HepG2 (cell line): ENCODE measurements around the gene CLTCL1. TPM values are rescaled to one million over a fixed set of nuclear protein-coding genes. Genes with fewer than 3 reads are reported as not detected.

Source experiments
- CHD2 ChIP-seq: IDR thresholded peaks from 2 replicates; pipeline ENCODE4 v1.6.1; 2011; ENCODE audit warnings: low read depth, low read length, improper control_type of control experiment
- ELF3 ChIP-seq: IDR thresholded peaks from 2 replicates; pipeline ENCODE4 v1.6.1; 2016; ENCODE audit warnings: missing genetic modification reagents, missing compliant biosample characterization
- ESRRA ChIP-seq: sonication (generic); formaldehyde crosslinking; IDR thresholded peaks from 2 replicates; pipeline ENCODE4 v1.5.1; 2020; ENCODE audit warnings: mild to moderate bottlenecking, low read depth, missing genetic modification reagents
- HNF4A ChIP-seq: sonication (generic); formaldehyde crosslinking; IDR thresholded peaks from 2 replicates; pipeline ENCODE4 v1.4.0; 2020; ENCODE audit warnings: missing genetic modification reagents
- JUNB ChIP-seq: sonication (generic); formaldehyde crosslinking; IDR thresholded peaks from 2 replicates; pipeline ENCODE4 v1.8.0; 2022; ENCODE audit warnings: missing genetic modification reagents, mild to moderate bottlenecking, borderline replicate concordance
- MEIS2 ChIP-seq: sonication (generic); formaldehyde crosslinking; IDR thresholded peaks from 2 replicates; pipeline ENCODE4 v1.9.0; 2021; ENCODE audit warnings: mild to moderate bottlenecking, missing genetic modification reagents
- NCOR1 ChIP-seq: fragments of 200-600 bp; sonication (generic); IDR thresholded peaks from 2 replicates; pipeline ENCODE4 v1.7.0; 2017; ENCODE audit warnings: antibody characterized with exemption, low read length, borderline replicate concordance
- NFE2L2 ChIP-seq: fragments of 150-350 bp; IDR thresholded peaks from 2 replicates; pipeline ENCODE4 v1.6.1; 2014; ENCODE audit warnings: low read length
- ZFP1 ChIP-seq: IDR thresholded peaks from 2 replicates; pipeline ENCODE4 v1.6.1; 2016
- ZKSCAN5 ChIP-seq: sonication (generic); formaldehyde crosslinking; IDR thresholded peaks from 2 replicates; pipeline ENCODE4 v1.5.1; 2020; ENCODE audit warnings: mild to moderate bottlenecking, missing genetic modification reagents
- ZNF562 ChIP-seq: sonication (generic); formaldehyde crosslinking; IDR thresholded peaks from 2 replicates; pipeline ENCODE4 v1.8.0; 2022; ENCODE audit warnings: missing genetic modification reagents, borderline replicate concordance
- polyA plus RNA-seq, 8 experiments: library from polyadenylated mRNA; depleted of rRNA in 3 of 8; stranded (reverse) in 7 of 8; unstranded in 1 of 8; fragments of >200 nt; fragmentation: Illumina TruSeq in 4 of 8; extraction: Trizol in 4 of 8; gene quantifications; 2 replicates each; pipeline versions ENCODE4 v1.2.1 to v1.2.3, GENCODE V29; 2011 to 2016; ENCODE audit warnings: low read depth in 4 of 8, missing spikeins in 1 of 8, mixed read lengths in 1 of 8; ENCODE audit not compliant: insufficient read depth in 1 of 8
- total RNA-seq, 5 experiments: library from RNA; depleted of rRNA; stranded (reverse); fragments of >200 nt; fragmentation: Illumina TruSeq; extraction: Trizol; gene quantifications; 2 replicates each; pipeline ENCODE4 v1.2.3, GENCODE V29; 2016; ENCODE audit warnings: low read depth in 1 of 5
- TF ChIP-seq, protein P1 (sequence below): sonication (generic); formaldehyde crosslinking; IDR thresholded peaks from 2 replicates; pipeline ENCODE4 v1.5.0; 2020; ENCODE audit warnings: missing genetic modification reagents
- TF ChIP-seq, protein P2 (sequence below): sonication (generic); formaldehyde crosslinking; IDR thresholded peaks from 2 replicates; pipeline ENCODE4 v1.8.1; 2023; ENCODE audit warnings: missing genetic modification reagents, inconsistent platforms, borderline replicate concordance
- TF ChIP-seq, protein P3 (sequence below): sonication (generic); formaldehyde crosslinking; IDR thresholded peaks from 2 replicates; pipeline ENCODE4 v1.4.0; 2020; ENCODE audit warnings: missing genetic modification reagents, borderline replicate concordance
- TF ChIP-seq, protein P4 (sequence below): sonication (generic); formaldehyde crosslinking; IDR thresholded peaks from 2 replicates; pipeline ENCODE4 v1.5.0; 2020; ENCODE audit warnings: missing genetic modification reagents, mild to moderate bottlenecking, borderline replicate concordance
- TF ChIP-seq, protein P5 (sequence below): IDR thresholded peaks from 2 replicates; pipeline ENCODE4 v1.6.1; 2016; ENCODE audit warnings: low read depth, control low read depth
- TF ChIP-seq, protein P6 (sequence below): sonication (generic); formaldehyde crosslinking; IDR thresholded peaks from 2 replicates; pipeline ENCODE4 v1.4.0; 2020; ENCODE audit warnings: mild to moderate bottlenecking, missing genetic modification reagents, borderline replicate concordance

CLTCL1 gene
- total and polyA plus RNA-seq, 2 of the 13 experiments (the other 11 are each of a cell fraction or from before 2014, with no cell fraction given): 8.1 to 10.9 TPM

DNA sequence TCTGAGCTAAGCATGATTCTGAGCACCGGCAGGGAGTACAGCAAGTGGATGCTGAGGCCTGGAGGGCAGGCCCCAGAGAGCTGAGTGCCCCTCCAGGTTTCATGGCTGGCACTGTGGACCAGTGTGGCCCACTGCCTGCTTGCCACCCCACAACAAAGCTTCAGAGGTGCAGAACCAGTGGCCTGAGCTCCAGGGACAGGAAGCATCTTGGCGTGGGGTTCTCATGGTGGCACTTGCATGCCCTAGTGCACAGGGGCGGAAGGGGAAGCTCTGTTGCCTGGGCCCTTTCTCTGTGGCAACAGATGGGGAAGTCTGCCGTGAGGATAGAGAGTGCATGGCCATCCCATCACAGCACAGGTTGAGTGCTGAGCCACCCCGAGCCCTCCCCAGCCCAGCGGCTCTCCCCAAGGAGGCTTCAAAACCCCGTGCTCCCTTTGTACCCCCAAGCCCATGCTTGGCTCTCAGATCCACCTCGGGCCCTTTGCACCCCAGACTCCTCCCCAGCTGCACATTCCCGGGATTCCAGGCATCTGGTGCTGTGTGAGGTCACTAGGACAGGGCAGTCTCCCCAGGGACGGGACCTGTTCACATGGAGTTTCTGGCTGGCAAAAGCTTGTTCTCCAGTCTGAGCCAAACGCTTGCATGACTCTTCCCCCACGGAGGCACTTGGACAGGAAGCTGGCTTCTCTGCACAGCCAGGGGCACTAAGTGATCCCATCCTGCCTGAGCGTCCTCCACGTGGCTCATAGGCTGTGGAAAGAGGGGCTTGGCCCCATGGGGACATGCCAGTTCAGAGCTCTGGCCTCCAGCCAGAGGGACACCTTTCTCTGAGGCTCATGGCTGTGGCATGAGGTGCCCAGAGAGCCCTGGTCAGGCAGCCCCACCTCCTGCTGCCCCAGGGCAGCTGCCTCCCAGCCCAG, 117.2 kb downstream of the CLTCL1 start (continued):
- 0 out of 2 replicates have a peak, but pooled peaks have one; percentile 12 for TF ChIP-seq CHD2
- TF ChIP-seq MEIS2 (CRISPR knock-in tag): 0 out of 2 replicates have a peak, but pooled peaks have one; percentile 29
- TF ChIP-seq, protein P1, sequence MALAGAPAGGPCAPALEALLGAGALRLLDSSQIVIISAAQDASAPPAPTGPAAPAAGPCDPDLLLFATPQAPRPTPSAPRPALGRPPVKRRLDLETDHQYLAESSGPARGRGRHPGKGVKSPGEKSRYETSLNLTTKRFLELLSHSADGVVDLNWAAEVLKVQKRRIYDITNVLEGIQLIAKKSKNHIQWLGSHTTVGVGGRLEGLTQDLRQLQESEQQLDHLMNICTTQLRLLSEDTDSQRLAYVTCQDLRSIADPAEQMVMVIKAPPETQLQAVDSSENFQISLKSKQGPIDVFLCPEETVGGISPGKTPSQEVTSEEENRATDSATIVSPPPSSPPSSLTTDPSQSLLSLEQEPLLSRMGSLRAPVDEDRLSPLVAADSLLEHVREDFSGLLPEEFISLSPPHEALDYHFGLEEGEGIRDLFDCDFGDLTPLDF: no peak
- TF ChIP-seq, protein P2, sequence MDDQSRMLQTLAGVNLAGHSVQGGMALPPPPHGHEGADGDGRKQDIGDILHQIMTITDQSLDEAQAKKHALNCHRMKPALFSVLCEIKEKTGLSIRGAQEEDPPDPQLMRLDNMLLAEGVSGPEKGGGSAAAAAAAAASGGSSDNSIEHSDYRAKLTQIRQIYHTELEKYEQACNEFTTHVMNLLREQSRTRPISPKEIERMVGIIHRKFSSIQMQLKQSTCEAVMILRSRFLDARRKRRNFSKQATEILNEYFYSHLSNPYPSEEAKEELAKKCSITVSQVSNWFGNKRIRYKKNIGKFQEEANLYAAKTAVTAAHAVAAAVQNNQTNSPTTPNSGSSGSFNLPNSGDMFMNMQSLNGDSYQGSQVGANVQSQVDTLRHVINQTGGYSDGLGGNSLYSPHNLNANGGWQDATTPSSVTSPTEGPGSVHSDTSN (CRISPR knock-in tag): no peak
- TF ChIP-seq, protein P3, sequence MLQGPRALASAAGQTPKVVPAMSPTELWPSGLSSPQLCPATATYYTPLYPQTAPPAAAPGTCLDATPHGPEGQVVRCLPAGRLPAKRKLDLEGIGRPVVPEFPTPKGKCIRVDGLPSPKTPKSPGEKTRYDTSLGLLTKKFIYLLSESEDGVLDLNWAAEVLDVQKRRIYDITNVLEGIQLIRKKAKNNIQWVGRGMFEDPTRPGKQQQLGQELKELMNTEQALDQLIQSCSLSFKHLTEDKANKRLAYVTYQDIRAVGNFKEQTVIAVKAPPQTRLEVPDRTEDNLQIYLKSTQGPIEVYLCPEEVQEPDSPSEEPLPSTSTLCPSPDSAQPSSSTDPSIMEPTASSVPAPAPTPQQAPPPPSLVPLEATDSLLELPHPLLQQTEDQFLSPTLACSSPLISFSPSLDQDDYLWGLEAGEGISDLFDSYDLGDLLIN: no peak
- no peak for TF ChIP-seq ELF3 (CRISPR knock-in tag)
- TF ChIP-seq ZKSCAN5 (CRISPR knock-in tag): no peak
- no peak for TF ChIP-seq ZFP1 (CRISPR knock-in tag)
- TF ChIP-seq, protein P4, sequence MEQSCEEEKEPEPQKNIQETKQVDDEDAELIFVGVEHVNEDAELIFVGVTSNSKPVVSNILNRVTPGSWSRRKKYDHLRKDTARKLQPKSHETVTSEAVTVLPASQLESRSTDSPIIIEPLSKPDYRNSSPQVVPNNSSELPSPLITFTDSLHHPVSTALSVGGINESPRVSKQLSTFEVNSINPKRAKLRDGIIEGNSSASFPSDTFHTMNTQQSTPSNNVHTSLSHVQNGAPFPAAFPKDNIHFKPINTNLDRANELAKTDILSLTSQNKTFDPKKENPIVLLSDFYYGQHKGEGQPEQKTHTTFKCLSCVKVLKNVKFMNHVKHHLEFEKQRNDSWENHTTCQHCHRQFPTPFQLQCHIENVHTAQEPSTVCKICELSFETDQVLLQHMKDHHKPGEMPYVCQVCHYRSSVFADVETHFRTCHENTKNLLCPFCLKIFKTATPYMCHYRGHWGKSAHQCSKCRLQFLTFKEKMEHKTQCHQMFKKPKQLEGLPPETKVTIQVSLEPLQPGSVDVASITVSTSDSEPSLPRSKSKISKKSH: no peak; the same call in 1 of the 2 replicates
- TF ChIP-seq JUNB (CRISPR knock-in tag): no peak
- TF ChIP-seq, protein P5, sequence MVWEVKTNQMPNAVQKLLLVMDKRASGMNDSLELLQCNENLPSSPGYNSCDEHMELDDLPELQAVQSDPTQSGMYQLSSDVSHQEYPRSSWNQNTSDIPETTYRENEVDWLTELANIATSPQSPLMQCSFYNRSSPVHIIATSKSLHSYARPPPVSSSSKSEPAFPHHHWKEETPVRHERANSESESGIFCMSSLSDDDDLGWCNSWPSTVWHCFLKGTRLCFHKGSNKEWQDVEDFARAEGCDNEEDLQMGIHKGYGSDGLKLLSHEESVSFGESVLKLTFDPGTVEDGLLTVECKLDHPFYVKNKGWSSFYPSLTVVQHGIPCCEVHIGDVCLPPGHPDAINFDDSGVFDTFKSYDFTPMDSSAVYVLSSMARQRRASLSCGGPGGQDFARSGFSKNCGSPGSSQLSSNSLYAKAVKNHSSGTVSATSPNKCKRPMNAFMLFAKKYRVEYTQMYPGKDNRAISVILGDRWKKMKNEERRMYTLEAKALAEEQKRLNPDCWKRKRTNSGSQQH (CRISPR knock-in tag): no peak
- TF ChIP-seq, protein P6, sequence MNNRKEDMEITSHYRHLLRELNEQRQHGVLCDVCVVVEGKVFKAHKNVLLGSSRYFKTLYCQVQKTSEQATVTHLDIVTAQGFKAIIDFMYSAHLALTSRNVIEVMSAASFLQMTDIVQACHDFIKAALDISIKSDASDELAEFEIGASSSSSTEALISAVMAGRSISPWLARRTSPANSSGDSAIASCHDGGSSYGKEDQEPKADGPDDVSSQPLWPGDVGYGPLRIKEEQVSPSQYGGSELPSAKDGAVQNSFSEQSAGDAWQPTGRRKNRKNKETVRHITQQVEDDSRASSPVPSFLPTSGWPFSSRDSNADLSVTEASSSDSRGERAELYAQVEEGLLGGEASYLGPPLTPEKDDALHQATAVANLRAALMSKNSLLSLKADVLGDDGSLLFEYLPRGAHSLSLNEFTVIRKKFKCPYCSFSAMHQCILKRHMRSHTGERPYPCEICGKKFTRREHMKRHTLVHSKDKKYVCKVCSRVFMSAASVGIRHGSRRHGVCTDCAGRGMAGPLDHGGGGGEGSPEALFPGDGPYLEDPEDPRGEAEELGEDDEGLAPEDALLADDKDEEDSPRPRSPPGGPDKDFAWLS (CRISPR knock-in tag): no peak
- TF ChIP-seq NFE2L2: no peak
- no peak for TF ChIP-seq NCOR1
- peak; percentile 40; the same call in 1 of the 2 replicates for TF ChIP-seq HNF4A (CRISPR knock-in tag)
- no peak for TF ChIP-seq ZNF562 (CRISPR knock-in tag)
- TF ChIP-seq ESRRA (CRISPR knock-in tag): no peak
